Choroid plexus epithelial cell (primary cell): ENCODE data around the gene PYCR2.
"Not testable (repeated sequence)": the region's sequence is repeated elsewhere in the genome, so short reads cannot be mapped to it uniquely, and the experiment has no call there.

ENCODE experiments used
- DNase-seq: peaks from one replicate; pipeline ENCODE4 v3.0.0-alpha.2; 2010; ENCODE audit warnings: low read depth
- H3K4me3 ChIP-seq: 2 replicates; pipeline ENCODE4 v1.5.1; 2011; ENCODE audit warnings: low read depth, mild to moderate bottlenecking, control low read depth, low read length, moderate library complexity
- TF ChIP-seq, protein P1 (sequence below): conservative IDR thresholded peaks from 2 replicates; pipeline ENCODE4 v1.5.1; 2011; ENCODE audit warnings: low read depth, mild to moderate bottlenecking, control low read depth, inconsistent platforms, low read length, moderate library complexity

PYCR2 gene

DNA sequence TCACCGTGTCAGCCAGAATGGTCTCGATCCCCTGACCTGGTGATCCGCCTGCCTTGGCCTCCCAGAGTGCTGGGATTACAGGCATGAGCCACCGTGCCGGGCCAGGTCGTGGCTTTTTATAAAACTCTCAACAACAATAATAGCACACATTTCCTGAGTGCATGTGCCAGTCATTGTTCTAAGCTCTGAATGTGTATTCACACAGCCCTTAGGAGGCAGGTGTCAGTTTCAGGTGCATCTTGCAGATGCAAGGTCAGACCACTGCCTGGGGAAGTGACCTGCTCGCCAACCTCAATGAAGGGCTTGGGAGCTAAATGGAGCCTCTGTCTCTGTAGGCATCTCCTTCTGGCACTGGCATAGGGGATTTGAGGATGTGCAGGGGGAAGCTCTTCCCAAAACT, 18.5 kb upstream of the PYCR2 start:
- no peak overlapping the region for H3K4me3 ChIP-seq

DNA sequence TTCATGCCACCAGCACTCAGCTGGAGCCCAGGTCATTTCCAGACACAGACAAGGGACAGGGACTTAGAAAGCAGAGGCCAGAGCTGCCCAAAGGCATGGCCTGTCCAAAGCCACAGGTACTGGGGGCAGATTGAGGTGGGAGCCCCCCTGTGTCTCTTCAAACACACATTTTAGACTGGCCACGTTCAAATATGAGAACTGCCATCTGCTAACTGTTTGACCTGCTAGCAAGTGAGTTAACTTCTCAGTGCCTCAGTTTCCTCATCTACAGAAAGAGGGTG, 17.8 kb upstream of the PYCR2 start:
- no peak overlapping the region for H3K4me3 ChIP-seq
- TF ChIP-seq, protein P1, sequence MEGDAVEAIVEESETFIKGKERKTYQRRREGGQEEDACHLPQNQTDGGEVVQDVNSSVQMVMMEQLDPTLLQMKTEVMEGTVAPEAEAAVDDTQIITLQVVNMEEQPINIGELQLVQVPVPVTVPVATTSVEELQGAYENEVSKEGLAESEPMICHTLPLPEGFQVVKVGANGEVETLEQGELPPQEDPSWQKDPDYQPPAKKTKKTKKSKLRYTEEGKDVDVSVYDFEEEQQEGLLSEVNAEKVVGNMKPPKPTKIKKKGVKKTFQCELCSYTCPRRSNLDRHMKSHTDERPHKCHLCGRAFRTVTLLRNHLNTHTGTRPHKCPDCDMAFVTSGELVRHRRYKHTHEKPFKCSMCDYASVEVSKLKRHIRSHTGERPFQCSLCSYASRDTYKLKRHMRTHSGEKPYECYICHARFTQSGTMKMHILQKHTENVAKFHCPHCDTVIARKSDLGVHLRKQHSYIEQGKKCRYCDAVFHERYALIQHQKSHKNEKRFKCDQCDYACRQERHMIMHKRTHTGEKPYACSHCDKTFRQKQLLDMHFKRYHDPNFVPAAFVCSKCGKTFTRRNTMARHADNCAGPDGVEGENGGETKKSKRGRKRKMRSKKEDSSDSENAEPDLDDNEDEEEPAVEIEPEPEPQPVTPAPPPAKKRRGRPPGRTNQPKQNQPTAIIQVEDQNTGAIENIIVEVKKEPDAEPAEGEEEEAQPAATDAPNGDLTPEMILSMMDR: no peak
- DNase-seq: no peak

More for the DNA sequence above, 18.5 kb upstream of the PYCR2 start:
- no peak for DNase-seq
- TF ChIP-seq, protein P1: no peak

DNA sequence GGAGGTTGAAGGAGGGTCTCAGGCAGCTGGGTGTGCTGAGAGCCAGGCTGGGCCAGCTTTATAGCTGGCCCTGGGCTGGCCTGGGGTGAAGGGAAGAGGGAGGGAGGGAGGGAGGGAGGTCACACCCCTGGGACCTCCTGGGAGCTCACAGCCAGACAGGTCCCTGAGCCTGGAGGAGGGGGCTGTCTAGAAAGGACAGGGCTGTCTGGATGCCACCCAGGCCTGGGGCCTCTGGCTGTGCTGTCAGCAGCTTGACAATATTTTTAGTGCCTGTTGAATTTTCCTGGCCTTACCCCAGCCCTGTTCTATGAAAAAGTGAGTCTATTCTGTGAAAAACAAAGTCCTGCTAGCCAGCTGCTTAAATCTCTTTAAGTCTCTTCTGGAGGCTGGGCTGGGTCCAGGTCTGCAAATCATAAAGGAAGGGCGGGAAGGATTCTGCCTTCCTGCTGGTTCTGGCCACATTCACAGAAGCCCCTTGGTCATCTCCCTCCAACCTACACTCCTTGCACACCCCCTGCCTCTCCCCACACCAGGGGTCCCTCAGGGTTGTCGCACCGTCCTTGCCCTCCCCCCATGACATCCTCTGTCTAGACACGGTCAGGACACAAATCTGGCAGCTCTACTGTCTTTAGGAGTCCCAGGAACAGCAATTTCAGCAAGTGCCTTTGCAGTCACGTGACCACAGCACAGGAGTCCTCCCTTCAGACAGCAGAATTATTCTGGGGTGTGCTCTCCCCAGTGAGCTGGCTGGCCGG, 17.3 kb upstream of the PYCR2 start, which contains the start of gene LEFTY2:
TSS of gene LEFTY2 (minus strand) at position 34 of the 755 bp plus-strand sequence. CDS start 80 bp downstream, outside the sequence.
- TF ChIP-seq, protein P1: no peak
- no peak within 1 kb of the TSS for H3K4me3 ChIP-seq
- no peak for DNase-seq

DNA sequence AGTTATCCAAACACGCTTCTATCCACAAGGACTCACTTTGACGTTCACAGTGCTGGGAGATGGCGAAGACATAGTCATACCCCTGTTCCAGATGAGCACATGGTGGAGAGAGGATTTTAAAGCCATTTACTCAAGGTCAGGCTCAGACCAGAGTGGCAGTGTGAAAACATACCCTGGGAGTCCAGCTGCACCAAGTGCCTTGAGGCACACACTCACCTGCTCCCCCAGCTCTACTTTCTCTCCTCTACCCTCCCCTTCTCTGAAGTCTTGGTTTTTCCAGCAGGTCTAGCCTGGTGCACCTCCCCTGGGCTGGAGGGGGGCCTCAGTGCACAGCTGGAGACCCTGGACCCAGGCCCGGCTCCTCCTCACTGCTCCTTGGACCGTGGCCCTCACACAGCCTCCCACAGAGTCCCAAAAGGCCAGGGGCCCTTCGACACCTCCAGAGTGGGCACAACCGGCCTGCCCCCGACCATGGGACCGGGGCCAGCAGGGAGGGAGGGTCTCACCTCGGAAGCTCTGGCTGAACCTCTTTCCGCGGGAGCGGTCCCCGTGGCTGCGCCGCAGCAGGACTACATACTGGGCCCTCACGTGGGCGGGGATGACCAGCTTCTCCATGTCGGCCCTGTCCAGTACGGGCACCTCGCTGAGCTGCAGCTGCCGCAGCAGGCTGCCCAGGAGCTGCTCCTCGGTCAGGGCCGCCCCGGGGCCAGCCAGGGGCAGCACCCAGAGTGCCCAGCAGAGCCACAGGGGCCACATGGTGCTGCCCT, 16.5 kb upstream of the PYCR2 start:
- TF ChIP-seq, protein P1: no peak
- no peak for DNase-seq
- H3K4me3 ChIP-seq: no peak overlapping the region

DNA sequence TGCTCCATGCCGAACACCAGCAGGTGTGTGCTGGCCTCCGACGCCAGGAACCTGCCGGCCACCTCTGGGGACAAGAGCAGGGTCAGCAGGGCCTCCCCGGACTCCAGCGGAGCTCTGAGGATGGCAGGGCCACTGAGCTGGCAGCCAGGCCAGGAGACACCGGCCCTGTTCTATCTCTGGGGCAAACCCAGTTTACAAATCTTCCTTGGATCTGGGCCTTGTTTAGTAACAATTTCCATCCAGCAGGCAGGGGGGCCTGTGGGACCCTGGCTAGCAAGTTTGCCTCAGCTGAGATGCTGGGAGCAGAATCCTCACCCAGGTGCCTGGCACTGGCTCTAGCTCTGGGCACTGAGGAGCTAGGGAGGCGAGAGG, 15.9 kb upstream of the PYCR2 start:
- DNase-seq, H3K4me3 ChIP-seq: not testable (repeated sequence)

DNA sequence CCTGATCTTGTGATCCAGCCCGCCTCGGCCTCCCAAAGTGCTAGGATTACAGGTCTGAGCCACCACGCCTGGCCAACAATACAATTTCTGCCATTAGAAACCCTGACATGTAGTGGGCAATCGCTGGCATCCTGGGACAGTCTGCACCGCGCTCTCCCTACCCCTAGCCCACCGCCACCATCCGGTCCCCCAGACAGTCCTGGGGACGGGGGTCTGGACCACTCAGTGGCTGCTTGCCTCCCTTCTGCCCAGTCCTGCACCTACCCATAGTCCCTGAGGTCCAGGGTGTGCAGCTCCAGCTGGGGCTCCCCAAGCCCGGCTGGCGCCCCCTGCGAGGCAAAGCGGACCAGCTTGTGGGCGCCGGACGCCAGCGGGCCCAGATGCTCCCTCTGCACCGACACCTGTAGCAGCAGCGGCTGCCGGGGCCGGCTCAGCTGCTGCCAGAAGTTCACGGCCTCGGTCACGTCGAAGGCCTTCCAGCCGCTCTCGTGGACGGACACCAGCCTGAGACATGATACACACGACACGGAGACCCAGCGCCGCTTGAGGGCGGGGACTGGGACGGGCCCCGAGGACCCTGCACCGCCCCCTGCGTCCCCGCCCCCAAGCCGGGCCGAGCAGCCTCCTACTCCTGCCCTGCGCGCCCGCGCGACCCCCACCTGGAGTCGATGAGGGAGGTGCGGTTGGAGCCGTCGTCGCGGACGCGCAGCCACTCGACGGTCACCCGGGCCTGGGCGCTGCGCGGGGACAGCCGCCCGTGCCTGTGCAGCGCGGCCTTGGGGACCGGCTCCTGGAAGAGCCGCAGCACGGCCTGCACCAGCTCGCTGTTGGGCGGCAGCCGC, 15.3 kb upstream of the PYCR2 start:
- DNase-seq: not testable (repeated sequence)
- peak overlapping the region; percentile 20 for H3K4me3 ChIP-seq

DNA sequence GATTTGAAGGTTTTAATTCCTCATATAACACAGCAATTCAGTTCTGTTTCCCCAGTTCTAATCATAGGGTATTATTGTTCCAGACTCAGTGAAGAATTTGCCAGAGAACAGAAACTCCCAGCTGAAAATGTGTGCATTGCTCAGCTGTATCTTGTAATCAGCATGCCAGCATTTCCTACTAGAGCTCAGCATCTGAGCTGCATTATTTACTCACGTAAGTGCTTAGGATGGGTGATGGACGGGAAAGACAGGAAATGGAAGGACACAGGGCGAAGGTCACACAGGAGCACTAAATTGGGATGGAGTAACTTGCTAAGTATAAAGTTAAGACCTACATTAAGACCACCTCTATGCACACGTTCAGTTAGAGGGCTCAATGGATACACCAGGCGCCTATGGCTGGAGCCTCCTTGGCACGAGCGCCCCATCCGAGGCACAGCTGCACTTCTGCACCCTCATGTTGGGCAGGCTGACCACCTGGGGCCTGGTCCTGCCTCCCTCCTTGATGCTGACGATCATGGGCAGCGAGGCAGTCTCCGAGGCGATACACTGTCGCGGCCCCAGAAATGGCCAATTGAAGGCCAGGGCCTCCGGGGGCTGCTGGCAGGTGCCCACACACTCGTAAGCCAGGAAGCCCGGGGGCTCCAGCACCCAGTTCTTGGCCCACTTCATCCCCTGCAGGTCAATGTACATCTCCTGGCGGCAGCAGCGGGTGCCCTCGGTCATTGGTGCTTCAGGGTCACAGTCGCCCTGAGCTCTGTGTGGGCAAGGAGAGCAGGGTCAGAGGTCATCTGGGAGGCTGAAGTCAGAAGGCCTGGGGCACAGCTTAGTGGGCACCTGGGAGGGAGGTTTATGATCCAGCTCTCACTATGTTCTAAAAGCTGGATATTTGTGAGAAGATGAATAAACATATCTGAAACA, 13.3 kb upstream of the PYCR2 start:
- no peak for DNase-seq
- TF ChIP-seq, protein P1: no peak

More for the DNA sequence above, 13.3 kb upstream of the PYCR2 start:
- no peak overlapping the region for H3K4me3 ChIP-seq
